ENCODE results near the gene SIVA1.

SIVA1 gene

GRCh38 chr14:104799244-104800014 is 46.5 kb downstream of the SIVA1 start:
- no peak for DNase-seq

GRCh38 chr14:104800015-104800770 is 47.2 kb downstream of the SIVA1 start:
- no peak for DNase-seq

- DNase-seq: peak; percentile 39
Measured at GRCh38 chr14:104800771-104801519, 48.0 kb downstream of the SIVA1 start, which contains the start of gene ZBTB42. Gene ZBTB42 (plus strand): TSS chr14:104801101. CDS start chr14:104801198, 97 bp downstream.

GRCh38 chr14:104801520-104802393 is 48.8 kb downstream of the SIVA1 start:
- DNase-seq: no peak

- DNase-seq: no peak
Measured at GRCh38 chr14:104802394-104803184, 49.6 kb downstream of the SIVA1 start.

GRCh38 chr14:104803280-104803911 is 50.4 kb downstream of the SIVA1 start:
- no peak for DNase-seq

GRCh38 chr14:104803912-104804410 is 51.0 kb downstream of the SIVA1 start:
- DNase-seq: no peak

- DNase-seq: no peak
Measured at GRCh38 chr14:104804481-104805325, 51.8 kb downstream of the SIVA1 start.

GRCh38 chr14:104805326-104805678 is 52.4 kb downstream of the SIVA1 start:
- no peak for DNase-seq

- DNase-seq: no peak
Measured at GRCh38 chr14:104805941-104806624, 53.1 kb downstream of the SIVA1 start.

- no peak for DNase-seq
Measured at GRCh38 chr14:104806625-104807465, 53.9 kb downstream of the SIVA1 start.

GRCh38 chr14:104808456-104808855 is 55.5 kb downstream of the SIVA1 start:
- DNase-seq: no peak

All from NCI-H1105 (cell line).